PC-9 (cell line): ENCODE data around the gene ADPGK.

Experiments
- EZH2 ChIP-seq: fragments of 200-600 bp; sonication (generic); IDR thresholded peaks from 2 replicates; pipeline ENCODE4 v1.8.0; 2017; ENCODE audit warnings: antibody characterized with exemption, low read depth
- TF ChIP-seq, protein P1 (sequence below): fragments of 200-600 bp; sonication (generic); conservative IDR thresholded peaks from 2 replicates; pipeline ENCODE4 v1.6.1; 2017; ENCODE audit warnings: mixed run types, antibody characterized with exemption, mild to moderate bottlenecking, moderate library complexity

DNA sequence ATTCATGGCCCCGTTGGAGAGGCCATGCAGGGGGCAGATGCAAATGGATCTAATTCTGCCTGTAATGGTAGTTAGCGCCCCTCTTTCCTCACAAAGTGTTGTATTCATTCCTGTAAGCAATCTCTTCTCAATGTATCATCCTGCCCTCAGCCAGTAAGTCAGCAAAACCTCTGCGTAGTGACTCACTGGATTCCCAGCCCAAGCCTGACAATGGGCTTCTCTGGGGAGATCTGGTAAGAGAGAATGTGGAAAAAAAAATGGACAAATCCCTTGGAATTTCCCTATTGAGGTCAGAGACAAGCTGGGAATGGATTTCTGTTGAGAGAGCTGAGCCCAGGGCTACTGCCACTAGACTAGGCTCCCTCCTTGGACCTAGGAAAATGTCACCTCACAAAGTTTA lies 25.4 kb downstream of the ADPGK start:
- TF ChIP-seq, protein P1, sequence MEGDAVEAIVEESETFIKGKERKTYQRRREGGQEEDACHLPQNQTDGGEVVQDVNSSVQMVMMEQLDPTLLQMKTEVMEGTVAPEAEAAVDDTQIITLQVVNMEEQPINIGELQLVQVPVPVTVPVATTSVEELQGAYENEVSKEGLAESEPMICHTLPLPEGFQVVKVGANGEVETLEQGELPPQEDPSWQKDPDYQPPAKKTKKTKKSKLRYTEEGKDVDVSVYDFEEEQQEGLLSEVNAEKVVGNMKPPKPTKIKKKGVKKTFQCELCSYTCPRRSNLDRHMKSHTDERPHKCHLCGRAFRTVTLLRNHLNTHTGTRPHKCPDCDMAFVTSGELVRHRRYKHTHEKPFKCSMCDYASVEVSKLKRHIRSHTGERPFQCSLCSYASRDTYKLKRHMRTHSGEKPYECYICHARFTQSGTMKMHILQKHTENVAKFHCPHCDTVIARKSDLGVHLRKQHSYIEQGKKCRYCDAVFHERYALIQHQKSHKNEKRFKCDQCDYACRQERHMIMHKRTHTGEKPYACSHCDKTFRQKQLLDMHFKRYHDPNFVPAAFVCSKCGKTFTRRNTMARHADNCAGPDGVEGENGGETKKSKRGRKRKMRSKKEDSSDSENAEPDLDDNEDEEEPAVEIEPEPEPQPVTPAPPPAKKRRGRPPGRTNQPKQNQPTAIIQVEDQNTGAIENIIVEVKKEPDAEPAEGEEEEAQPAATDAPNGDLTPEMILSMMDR, result no peak
- TF ChIP-seq EZH2, result no peak
